Spleen (tissue), 11 donors: ENCODE results near the gene FARP1. TPM values are rescaled to one million over a fixed set of nuclear protein-coding genes. Genes with fewer than 3 reads are reported as not detected.

Experiments used
- DNase-seq: peaks from one replicate; pipeline ENCODE4 v3.0.0-alpha.2; 2020
- H3K27ac ChIP-seq, 8 donors: fragments of 200-600 bp; sonication (generic) in 7 of 8; 1 replicate in 4 of 8; 2 replicates in 4 of 8; pipeline versions ENCODE4 v1.5.0 to v1.8.0; 2016 to 2021; ENCODE audit warnings: inconsistent platforms in 4 of 8, mild to moderate bottlenecking in 4 of 8, moderate library complexity in 1 of 8
- H3K27me3 ChIP-seq, 7 donors: fragments of 200-600 bp; sonication (generic) in 6 of 7; replicated peaks in 1 of 7; 1 replicate in 4 of 7; 2 replicates in 3 of 7; pipeline versions ENCODE4 v1.5.0 to v1.8.0; 2016 to 2021; ENCODE audit warnings: inconsistent platforms in 3 of 7, mild to moderate bottlenecking in 1 of 7
- H3K36me3 ChIP-seq, 6 donors: fragments of 200-600 bp; sonication (generic) in 5 of 6; 1 replicate in 4 of 6; 2 replicates in 2 of 6; pipeline versions ENCODE4 v1.5.0 to v1.8.0; 2016 to 2021; ENCODE audit warnings: inconsistent platforms in 2 of 6
- H3K4me1 ChIP-seq, 6 donors: fragments of 200-600 bp; sonication (generic) in 5 of 6; 1 replicate in 3 of 6; 2 replicates in 3 of 6; pipeline versions ENCODE4 v1.5.0 to v1.8.0; 2016 to 2021; ENCODE audit warnings: inconsistent platforms in 3 of 6
- H3K4me3 ChIP-seq, 8 donors: fragments of 200-600 bp; sonication (generic) in 7 of 8; 1 replicate in 4 of 8; 2 replicates in 4 of 8; pipeline versions ENCODE4 v1.5.0 to v1.8.0; 2016 to 2021; ENCODE audit warnings: inconsistent platforms in 4 of 8, mild to moderate bottlenecking in 4 of 8, moderate library complexity in 2 of 8
- H3K9me3 ChIP-seq, 8 donors: fragments of 200-600 bp; sonication (generic) in 7 of 8; 1 replicate in 4 of 8; 2 replicates in 4 of 8; pipeline versions ENCODE4 v1.5.0 to v1.8.0; 2016 to 2021; ENCODE audit warnings: inconsistent platforms in 4 of 8
- CTCF ChIP-seq, 11 experiments: fragments of 200-600 bp in 7 of 11; fragments of 450-650 bp in 4 of 11; sonication (generic) in 4 of 11; IDR thresholded peaks in 8 of 11; conservative IDR thresholded peaks in 3 of 11; 1 replicate in 7 of 11; 2 replicates in 4 of 11; pipeline versions ENCODE4 v1.4.0 to v1.8.0; 2016 to 2021; ENCODE audit warnings: antibody characterized with exemption in 11 of 11, inconsistent platforms in 4 of 11, mild to moderate bottlenecking in 1 of 11
- POLR2A ChIP-seq, 3 donors: fragments of 450-650 bp; IDR thresholded peaks; one replicate each; pipeline ENCODE4 v1.5.1; 2017; ENCODE audit warnings: antibody characterized with exemption in 3 of 3, mild to moderate bottlenecking in 1 of 3
- POLR2AphosphoS5 ChIP-seq, 3 donors: sonication (generic); formaldehyde crosslinking; IDR thresholded peaks; one replicate each; pipeline ENCODE4 v1.5.1; 2017; ENCODE audit warnings: antibody characterized with exemption in 3 of 3
- WGBS, 5 donors: extraction: QIAGEN DNeasy Blood & Tissue Kit in 3 of 5; methylation state at CpG; one replicate each; pipeline versions ENCODE4 v1.1.5 to v1.1.7; 2013 to 2018; 5-methylcytosine and 5-hydroxymethylcytosine counted together
- intact Hi-C: fragments of 100-400 bp; cut with DNase I; formaldehyde crosslinking; loops from one replicate; pipeline ENCODE4 v1.15.0; 2023; ENCODE audit warnings: low total_unique reads
- polyA plus RNA-seq, 3 donors: library from polyadenylated mRNA; stranded (reverse); fragments of 200-250 nt; gene quantifications; one replicate each; pipeline ENCODE4 v1.2.1, GENCODE V29; 2013
- total RNA-seq, 7 donors: library from RNA; depleted of rRNA in 3 of 7; stranded (reverse); fragments of >200 nt in 3 of 7; fragmentation: NEBNext Ultra II Directional in 4 of 7; extraction: Animal tissue kit (Norgen Biotek cat#: 25700) in 4 of 7; gene quantifications; one replicate each; pipeline versions ENCODE4 v1.1.0 to v1.2.1, GENCODE V29; 2016 to 2021
- donor health status: healthy with polysubstance abuse.
- donor health status: DM: no; HTN: no; CAD: no; lungs with moderate emphysema.
- donor health status: DM: no; HTN: no; CAD: no.
- donor health status: Bipolar disorder and iron deficiency.
- donor health status: healthy.
- donor health status: DM: no; HTN: no; CAD: no.
- donor health status: DM: yes; HTN: yes; CAD: no.

FARP1 gene
- total and polyA plus RNA-seq, 10 donors, result 3.7 to 60.9 (median 33.0) TPM

- Histone ChIP-seq H3K4me1 (peaks cover 0 to 3% (median 1%) of the 10 kb centered on the region in 6 donors), H3K4me3 (no peak overlapping the region), H3K27ac (no peak overlapping the region), H3K36me3 (peaks cover 0 to 5% (median 0%) of the 10 kb centered on the region in 6 donors), H3K27me3 (peaks cover 0 to 4% (median 0%) of the 10 kb centered on the region in 7 donors), H3K9me3 (no peaks in the 10 kb centered on the region)
- TF ChIP-seq POLR2A (IDR thresholded peaks at IDR 0.05) (no peak), POLR2AphosphoS5 (IDR thresholded peaks at IDR 0.05) (no peak), CTCF (IDR thresholded peaks at IDR 0.05 in 8 of 11, conservative IDR thresholded peaks at IDR 0.05 in 3 of 11) (no peak)
- WGBS, 5 donors, result 85 to 93% (median 89%) methylated on average over 9 of the region's 9 CpGs
- intact Hi-C loops, result no loop called here
- DNase-seq, result no peak
Measured at GRCh38 chr13:98406427-98406826, 263.5 kb downstream of the FARP1 start.

- TF ChIP-seq POLR2A (IDR thresholded peaks at IDR 0.05), result no peak
- TF ChIP-seq POLR2AphosphoS5 (IDR thresholded peaks at IDR 0.05), result no peak
- TF ChIP-seq CTCF (IDR thresholded peaks at IDR 0.05 in 8 of 11, conservative IDR thresholded peaks at IDR 0.05 in 3 of 11), result no peak
- Histone ChIP-seq H3K4me3 (no peak overlapping the region), H3K27me3 (peaks cover 0 to 9% (median 0%) of the 10 kb centered on the region in 7 donors), H3K4me1 (peaks cover 0 to 9% (median 5%) of the 10 kb centered on the region in 6 donors), H3K27ac (no peak overlapping the region), H3K36me3 (peaks cover 0 to 5% (median 0%) of the 10 kb centered on the region in 6 donors), H3K9me3 (no peaks in the 10 kb centered on the region)
- no peak for DNase-seq
- intact Hi-C loops, result no loop called here
- 90 to 98% (median 94%) methylated on average over 9 of the region's 9 CpGs for WGBS, 5 donors
Measured at GRCh38 chr13:98406971-98407370, 264.1 kb downstream of the FARP1 start.

GRCh38 chr13:98407575-98407974 lies 264.7 kb downstream of the FARP1 start:
- DNase-seq, result no peak
- Histone ChIP-seq H3K27ac (no peak overlapping the region), H3K36me3 (peaks cover 0 to 5% (median 0%) of the 10 kb centered on the region in 6 donors), H3K4me3 (no peak overlapping the region), H3K4me1 (peaks cover 0 to 15% (median 7%) of the 10 kb centered on the region in 6 donors), H3K9me3 (no peaks in the 10 kb centered on the region), H3K27me3 (peaks cover 0 to 13% (median 0%) of the 10 kb centered on the region in 7 donors)
- TF ChIP-seq POLR2A (IDR thresholded peaks at IDR 0.05) (no peak), CTCF (IDR thresholded peaks at IDR 0.05 in 8 of 11, conservative IDR thresholded peaks at IDR 0.05 in 3 of 11) (no peak), POLR2AphosphoS5 (IDR thresholded peaks at IDR 0.05) (no peak)
- intact Hi-C loops, result no loop called here
- WGBS, 5 donors, result 91 to 96% (median 93%) methylated on average over 4 of the region's 4 CpGs

GRCh38 chr13:98409281-98409680 lies 266.4 kb downstream of the FARP1 start:
- no peak overlapping the region for H3K27ac ChIP-seq
- H3K36me3 ChIP-seq, result peaks cover 0 to 5% (median 0%) of the 10 kb centered on the region in 6 donors
- H3K4me3 ChIP-seq, result no peak overlapping the region
- H3K4me1 ChIP-seq, result peaks cover 0 to 18% (median 7%) of the 10 kb centered on the region in 6 donors
- 93 to 99% (median 95%) methylated on average over 13 of the region's 13 CpGs for WGBS, 5 donors
- TF ChIP-seq POLR2AphosphoS5 (IDR thresholded peaks at IDR 0.05) (no peak), POLR2A (IDR thresholded peaks at IDR 0.05) (no peak)
- H3K9me3 ChIP-seq, result no peaks in the 10 kb centered on the region
- no peak for DNase-seq
- H3K27me3 ChIP-seq, result peaks cover 0 to 13% (median 0%) of the 10 kb centered on the region in 7 donors
- intact Hi-C loops, result no loop called here
